ENCODE results near the gene NDUFB10. TPM values are rescaled to one million over a fixed set of nuclear protein-coding genes. Genes with fewer than 3 reads are reported as not detected.
"Not testable (repeated sequence)": the region's sequence is repeated elsewhere in the genome, so short reads cannot be mapped to it uniquely, and the experiment has no call there.

NDUFB10 gene
- total RNA-seq, 2 donors from 2014 or later: 57.7 to 58.1 TPM

DNA sequence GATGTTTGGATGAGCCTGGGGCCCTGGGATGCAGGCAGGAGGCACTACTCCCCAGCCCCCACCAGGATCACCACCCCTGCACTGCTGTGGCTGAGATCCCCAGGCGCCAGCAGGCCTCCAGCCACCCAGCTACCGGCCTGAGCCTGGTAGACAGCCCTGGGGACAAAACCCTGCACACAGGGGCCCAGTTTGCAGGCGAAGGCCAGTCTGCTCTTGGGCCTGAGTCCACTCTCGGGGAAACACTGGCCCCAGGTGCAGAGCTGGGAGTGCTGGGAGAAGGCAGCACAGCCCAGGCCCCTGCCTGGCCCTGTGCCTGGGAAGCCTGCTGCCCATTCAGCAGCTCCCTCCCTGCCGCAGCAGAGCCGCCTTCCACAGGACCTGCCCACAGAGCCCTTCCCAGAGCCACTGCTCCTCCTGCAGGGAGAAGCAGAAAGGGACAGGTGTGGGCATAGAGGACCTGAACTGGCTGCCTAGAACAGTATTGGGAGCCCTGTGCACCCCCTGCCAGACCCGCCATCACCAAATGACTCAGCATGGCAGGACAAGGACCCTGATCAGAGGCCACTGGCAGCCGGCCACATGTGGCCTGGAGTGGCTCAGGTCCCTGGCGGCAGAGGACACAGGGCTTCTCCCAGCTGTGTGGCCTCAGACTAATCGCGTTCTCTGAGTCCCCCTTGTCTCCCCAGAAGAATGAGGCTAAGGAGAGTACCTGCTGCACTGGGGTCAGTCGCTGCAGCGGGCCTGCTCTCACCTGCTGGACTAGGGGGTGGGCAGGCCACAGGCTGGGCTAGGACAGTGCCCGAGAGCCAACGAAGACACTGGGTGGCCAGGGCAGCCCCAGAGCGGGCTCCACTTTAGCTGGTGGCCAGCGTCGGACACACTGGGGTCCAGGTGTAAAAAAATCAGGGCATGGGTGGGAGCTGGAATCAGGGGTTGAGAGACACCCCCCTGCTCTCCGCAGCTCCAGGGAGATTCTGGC lies 27.0 kb upstream of the NDUFB10 start:
- DNase-seq: no peak
- H3K27ac Mint-ChIP-seq: peak overlapping the region; percentile 47
- no peak for ATAC-seq
- H3K4me3 Mint-ChIP-seq: no peak overlapping the region
- peaks cover 2% of the 10 kb centered on the region for H3K4me1 Mint-ChIP-seq
- H3K9me3 ChIP-seq (ENCODE audit: control insufficient read depth, low read length, poor library complexity, severe bottlenecking): no peaks in the 10 kb centered on the region
- H3K27me3 Mint-ChIP-seq: no peaks in the 10 kb centered on the region
- H3K36me3 Mint-ChIP-seq (ENCODE audit: low read depth): no peaks in the 10 kb centered on the region

DNA sequence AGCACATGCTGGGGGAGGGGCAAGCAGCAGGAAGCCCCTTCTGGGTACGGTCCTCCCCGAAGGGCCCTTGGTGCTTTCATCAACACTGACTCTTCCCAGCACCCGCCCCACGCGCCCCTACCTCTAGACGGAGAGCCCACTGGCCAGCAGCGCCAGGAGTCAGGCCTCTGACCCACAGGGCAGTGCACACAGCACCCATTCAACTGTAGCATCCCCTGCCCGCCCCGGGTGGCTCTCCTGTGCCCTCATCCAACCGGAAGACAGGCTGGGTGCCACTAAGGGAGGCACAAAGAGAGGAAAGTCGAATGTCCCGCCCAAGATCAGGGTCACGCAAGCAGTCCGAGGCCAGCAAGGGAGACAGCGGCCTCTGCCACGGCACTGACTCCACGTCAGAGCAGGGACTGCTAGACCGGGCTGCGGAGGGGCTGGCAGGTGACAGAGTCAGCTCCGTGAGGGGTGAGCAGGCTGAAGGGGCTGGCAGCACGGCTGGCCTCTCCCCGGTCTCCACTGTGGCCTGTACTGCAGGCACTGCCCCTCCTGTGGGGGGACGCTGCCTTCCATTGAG lies 26.2 kb upstream of the NDUFB10 start:
- Mint-ChIP-seq H3K4me1 (peaks cover 2% of the 10 kb centered on the region), H3K27ac (peak overlapping the region; percentile 47), H3K36me3 (ENCODE audit: low read depth) (no peaks in the 10 kb centered on the region), H3K4me3 (no peak overlapping the region), H3K27me3 (no peaks in the 10 kb centered on the region)
- DNase-seq (no peak), ATAC-seq (no peak)
- H3K9me3 ChIP-seq (ENCODE audit: control insufficient read depth, low read length, poor library complexity, severe bottlenecking): no peaks in the 10 kb centered on the region

DNA sequence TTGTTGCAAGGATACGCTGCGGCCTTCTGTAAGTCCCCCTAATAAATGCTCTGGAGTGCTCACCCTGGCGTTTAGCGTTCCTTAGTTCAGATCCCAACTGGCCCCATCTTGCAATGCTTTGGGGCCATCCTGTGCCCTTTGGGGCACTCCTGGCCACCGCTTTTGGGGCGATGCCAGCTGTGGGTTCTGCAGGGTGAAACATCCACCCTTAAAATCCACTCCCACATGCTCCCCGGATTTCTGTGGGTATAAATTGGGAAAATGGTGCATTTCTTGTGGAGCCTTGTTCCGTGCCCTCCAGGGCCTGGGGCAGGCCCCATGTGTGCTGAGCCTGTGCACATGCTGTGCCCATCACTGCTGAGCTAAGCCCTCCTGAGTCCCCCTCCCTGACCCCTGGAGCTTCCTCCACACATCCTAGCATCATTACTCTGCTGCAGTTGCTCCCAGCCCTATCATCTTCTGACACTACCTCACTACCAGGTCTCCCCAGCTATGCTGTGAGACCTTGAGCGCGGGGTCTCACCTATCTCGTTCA lies 22.3 kb upstream of the NDUFB10 start:
- H3K36me3 Mint-ChIP-seq (ENCODE audit: low read depth): no peaks in the 10 kb centered on the region
- H3K9me3 ChIP-seq (ENCODE audit: control insufficient read depth, low read length, poor library complexity, severe bottlenecking): no peaks in the 10 kb centered on the region
- ATAC-seq (no peak), DNase-seq (no peak)
- no peaks in the 10 kb centered on the region for H3K27me3 Mint-ChIP-seq
- H3K4me3 Mint-ChIP-seq: no peak overlapping the region
- H3K27ac Mint-ChIP-seq: no peak overlapping the region
- peaks cover 2% of the 10 kb centered on the region for H3K4me1 Mint-ChIP-seq

DNA sequence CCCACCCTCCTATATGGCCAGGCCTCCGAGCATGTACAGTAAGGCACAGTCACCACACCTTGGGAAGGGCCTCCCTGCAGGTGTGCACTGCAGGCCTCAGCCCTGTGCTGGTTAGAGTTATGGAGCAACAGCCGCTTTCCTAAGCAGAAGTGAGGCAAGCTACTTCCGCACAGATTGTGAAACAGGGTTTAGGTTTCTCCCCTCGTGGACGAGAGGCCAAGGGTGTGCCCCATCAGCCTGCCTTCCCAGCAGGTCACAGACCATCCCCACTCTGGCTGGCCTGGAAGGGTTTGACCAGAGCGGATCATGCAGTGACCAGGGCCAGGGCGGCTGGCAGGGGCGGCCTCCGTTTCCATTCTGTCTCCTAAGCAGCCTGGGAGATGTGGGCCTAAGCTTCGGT lies 21.0 kb upstream of the NDUFB10 start:
- Mint-ChIP-seq H3K27me3 (no peaks in the 10 kb centered on the region), H3K27ac (no peak overlapping the region), H3K4me3 (no peak overlapping the region), H3K4me1 (peaks cover 7% of the 10 kb centered on the region), H3K36me3 (ENCODE audit: low read depth) (no peaks in the 10 kb centered on the region)
- no peak for ATAC-seq
- DNase-seq: no peak
- H3K9me3 ChIP-seq (ENCODE audit: control insufficient read depth, low read length, poor library complexity, severe bottlenecking): no peaks in the 10 kb centered on the region

DNA sequence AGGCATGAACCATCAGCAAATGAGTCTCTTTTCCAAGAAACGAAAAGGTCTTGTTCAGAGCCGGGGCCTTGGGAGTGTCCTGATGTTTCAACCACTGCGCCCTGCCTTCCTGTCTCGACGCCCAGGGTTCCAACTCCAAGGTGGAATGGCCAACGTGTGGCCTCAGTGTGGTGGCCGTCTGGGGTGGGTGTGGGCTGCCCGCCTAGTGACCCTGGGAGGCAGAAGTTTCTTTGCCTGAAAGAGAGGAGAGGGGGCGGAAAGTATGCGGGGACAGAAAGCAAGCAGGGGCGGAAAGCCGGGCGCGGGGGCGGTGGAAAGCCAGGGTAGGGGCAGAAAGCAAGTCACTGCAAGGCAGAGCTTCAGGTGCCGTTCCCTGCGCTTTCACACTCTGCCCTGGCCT lies 20.4 kb upstream of the NDUFB10 start:
- Mint-ChIP-seq H3K27ac (no peak overlapping the region), H3K4me3 (no peak overlapping the region), H3K27me3 (no peaks in the 10 kb centered on the region), H3K4me1 (peaks cover 11% of the 10 kb centered on the region), H3K36me3 (ENCODE audit: low read depth) (no peaks in the 10 kb centered on the region)
- no peak for DNase-seq
- H3K9me3 ChIP-seq (ENCODE audit: control insufficient read depth, low read length, poor library complexity, severe bottlenecking): no peaks in the 10 kb centered on the region
- no peak for ATAC-seq

DNA sequence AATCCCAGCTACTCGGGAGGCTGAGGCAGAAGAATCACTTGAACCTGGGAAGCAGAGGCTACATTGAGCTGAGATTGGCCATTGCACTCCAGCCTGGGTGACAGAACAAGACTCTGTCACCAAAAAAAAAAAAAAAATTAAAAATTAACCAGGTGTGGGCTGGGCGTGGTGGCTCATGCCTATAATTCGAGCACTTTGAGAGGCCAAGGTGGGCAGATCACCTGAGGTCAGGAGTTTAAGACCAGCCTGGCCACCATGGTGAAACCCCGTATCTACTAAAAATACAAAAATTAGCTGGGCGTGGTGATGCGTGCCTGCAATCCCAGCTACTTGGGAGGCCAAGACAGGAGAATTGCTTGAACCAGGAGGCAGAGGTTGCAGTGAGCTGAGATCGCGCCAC lies 19.5 kb upstream of the NDUFB10 start:
- not testable (repeated sequence) for H3K9me3 ChIP-seq (ENCODE audit: control insufficient read depth, low read length, poor library complexity, severe bottlenecking); DNase-seq; H3K4me3 Mint-ChIP-seq; H3K36me3 Mint-ChIP-seq (ENCODE audit: low read depth); H3K27me3 Mint-ChIP-seq; ATAC-seq; H3K27ac Mint-ChIP-seq
- H3K4me1 Mint-ChIP-seq: peaks cover 14% of the 10 kb centered on the region

DNA sequence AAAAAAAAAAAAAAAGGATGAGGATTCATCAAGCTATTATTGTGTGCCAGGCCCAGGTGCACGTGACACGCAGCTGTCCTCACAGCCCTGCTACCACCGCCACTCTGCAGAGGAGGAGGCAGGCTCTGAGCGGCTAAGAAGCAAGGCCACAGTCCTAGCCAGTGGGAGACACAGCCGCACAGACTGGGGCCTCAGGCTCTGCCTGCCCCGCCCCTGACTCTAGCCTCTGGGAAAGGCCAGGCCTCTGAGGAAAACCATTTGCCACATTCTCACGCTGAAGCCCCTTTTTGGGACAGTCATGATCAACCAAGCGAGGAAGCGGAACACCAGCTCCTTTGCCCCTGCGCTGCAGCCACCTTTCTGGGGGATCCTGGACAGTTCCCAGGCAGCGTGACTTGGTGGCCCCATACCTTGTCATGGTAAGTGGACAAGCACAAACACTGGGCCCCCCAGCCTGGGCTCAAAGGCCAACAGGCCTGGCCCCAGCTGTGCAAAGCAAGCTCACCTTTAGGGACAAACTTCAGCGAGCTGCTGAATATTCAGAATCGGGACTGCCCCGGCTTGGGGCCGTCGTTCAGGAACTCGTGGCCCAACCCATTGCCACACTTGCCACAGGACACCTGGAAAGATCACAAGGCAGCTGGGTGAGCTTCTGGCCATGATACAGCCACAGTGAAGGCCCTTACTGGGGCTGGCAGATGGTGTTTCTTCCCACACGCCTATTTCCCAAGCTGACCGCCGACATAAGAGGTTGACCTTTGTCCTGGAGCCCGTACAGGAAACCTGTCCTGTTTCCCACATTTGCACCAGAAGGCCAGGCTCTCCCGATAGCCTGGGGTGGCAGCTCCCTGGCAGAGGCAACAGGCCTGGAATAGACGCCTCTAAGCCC lies 18.8 kb upstream of the NDUFB10 start:
- no peaks in the 10 kb centered on the region for H3K36me3 Mint-ChIP-seq (ENCODE audit: low read depth)

DNA sequence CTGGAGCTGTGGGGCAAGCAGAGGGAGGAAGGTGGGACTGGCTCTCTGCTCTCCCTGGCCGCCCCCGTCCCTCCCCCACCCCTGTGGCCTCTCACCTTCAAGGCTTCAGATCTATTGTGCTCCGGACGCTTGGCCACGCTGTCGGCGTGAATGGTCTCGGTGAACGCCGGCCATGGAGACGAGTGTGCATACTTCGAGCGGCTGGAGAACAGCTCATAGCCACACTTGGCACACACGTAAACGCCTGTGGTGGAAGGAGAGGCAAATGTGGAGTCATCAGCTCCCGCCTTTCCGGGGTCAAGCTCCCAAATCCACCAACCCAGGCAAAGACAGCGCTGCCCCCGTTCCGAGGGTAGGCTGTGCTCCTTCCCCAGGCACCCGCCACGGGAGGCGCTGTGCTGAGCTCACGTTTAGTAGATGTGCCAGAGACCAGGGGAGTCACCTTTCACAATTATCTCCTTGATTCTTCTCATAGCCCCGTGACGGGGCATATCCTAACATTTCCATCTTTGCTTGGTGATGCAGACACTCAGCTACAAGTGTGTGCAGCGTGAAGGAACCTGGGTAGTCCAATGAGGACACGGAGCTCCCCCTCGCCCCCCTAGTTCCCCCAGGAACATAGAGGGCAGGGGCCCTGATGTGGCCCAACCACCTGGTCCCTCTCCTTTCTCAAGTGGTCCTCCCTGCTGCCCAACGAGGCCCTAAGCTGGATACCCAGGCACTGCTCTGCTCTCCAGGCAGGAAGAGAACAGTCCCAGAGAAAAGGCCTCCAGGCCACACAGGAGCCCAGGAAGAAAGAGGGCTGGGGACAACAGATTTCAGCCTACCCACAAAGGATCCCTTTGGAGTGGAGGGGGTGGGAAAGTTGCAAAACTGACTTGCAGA lies 17.9 kb upstream of the NDUFB10 start:
- Mint-ChIP-seq H3K27ac (no peak overlapping the region), H3K4me1 (peaks cover 14% of the 10 kb centered on the region), H3K36me3 (ENCODE audit: low read depth) (no peaks in the 10 kb centered on the region), H3K27me3 (no peaks in the 10 kb centered on the region), H3K4me3 (peak overlapping the region; percentile 91)
- ATAC-seq (no peak), DNase-seq (no peak)
- no peaks in the 10 kb centered on the region for H3K9me3 ChIP-seq (ENCODE audit: control insufficient read depth, low read length, poor library complexity, severe bottlenecking)

More for the DNA sequence above, 18.8 kb upstream of the NDUFB10 start:
- no peak overlapping the region for H3K27ac Mint-ChIP-seq
- no peaks in the 10 kb centered on the region for H3K9me3 ChIP-seq (ENCODE audit: control insufficient read depth, low read length, poor library complexity, severe bottlenecking)
- H3K27me3 Mint-ChIP-seq: no peaks in the 10 kb centered on the region
- H3K4me1 Mint-ChIP-seq: peaks cover 14% of the 10 kb centered on the region
- ATAC-seq (no peak), DNase-seq (no peak)
- H3K4me3 Mint-ChIP-seq: no peak overlapping the region

DNA sequence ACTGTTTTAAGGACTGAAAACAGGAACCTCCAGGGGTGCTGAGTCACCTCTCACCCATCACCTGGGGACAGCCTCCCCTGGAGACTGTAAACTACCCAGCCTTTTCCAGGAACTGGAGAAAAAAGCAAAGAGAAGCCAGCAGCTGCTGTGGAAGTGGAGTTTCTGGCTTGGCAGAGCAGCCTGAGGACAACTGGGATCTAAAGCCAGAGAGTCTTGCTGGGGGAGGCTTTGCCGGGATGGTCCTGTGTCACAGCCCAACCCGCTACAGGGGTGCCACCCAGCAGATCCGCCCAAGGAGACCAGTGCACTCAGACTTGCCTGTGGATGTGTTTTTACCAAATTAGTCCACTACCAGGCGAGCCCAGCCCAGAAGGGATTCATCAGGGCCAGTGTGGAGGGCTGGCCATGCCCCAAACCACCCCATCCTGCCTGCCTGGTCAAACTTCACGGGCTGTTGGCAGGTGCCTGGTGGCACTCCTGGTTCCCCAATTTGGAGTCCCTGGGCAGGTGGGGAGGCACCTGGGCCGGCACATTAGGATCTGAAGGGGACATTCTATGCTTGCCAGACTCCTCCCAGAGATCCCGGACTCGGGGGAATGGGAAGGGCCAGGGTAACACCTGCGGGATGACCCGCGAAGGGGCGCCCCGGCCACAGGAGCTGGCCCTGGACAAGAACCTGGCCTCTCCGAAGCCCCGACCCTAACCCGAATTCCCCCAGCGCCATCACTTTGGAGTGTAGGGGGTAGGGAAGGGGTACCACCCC lies 17.1 kb upstream of the NDUFB10 start:
- H3K36me3 Mint-ChIP-seq (ENCODE audit: low read depth): no peaks in the 10 kb centered on the region
- ATAC-seq (no peak), DNase-seq (no peak)
- peak overlapping the region; percentile 65 for H3K27ac Mint-ChIP-seq
- H3K9me3 ChIP-seq (ENCODE audit: control insufficient read depth, low read length, poor library complexity, severe bottlenecking): no peaks in the 10 kb centered on the region
- no peaks in the 10 kb centered on the region for H3K27me3 Mint-ChIP-seq
- peak overlapping the region; percentile 91 for H3K4me3 Mint-ChIP-seq
- H3K4me1 Mint-ChIP-seq: peaks cover 14% of the 10 kb centered on the region

DNA sequence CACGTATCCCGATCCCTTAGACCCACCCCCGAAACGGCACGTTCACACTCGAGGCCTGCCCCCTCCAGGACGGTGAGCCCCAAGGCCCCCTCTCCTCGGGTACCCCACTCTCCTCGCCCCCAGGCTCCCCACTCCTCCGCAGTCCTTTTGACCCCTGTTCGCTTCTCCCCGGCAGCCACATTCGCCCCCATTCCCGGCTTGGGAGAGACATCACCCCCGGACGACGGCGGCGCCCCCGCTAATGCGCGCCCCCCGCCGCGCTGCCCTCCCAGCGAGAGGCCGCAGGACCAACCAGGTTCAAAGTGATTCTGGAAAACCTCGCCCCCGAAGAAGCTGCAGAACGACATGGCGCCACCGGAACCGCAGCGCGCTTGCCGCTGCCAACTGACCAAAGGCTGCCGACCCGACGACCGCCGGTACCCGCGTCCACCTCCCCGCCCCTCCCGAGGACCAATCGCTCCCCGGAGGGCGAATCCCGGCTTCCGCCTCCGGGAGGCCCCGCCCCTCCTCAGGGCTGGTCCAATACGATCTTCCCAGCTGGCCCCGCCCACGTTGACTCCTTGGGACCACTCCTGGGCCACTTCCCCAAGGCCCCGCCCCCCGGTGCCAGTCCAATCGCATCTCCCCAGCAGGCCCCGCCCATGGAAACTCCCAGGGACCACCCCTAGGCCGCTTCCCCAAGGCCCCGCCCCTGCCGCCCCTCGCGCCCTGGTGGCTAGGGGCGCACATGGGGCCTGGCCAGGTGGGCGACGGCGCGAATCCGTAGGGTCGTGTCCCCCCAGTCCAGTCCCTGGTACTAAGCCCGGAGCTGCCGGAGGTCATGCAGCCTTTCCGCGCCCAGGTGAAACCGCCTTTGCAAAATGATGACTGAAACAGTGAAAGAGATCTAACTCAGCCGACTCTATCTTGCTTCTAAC lies 16.3 kb upstream of the NDUFB10 start, which contains the start of gene MSRB1:
TSS of gene MSRB1 (minus strand) at position 390 of the 917 bp plus-strand sequence. CDS start at position 347, 43 bp downstream.
- peak; percentile 98 to 100 (median 99) for DNase-seq
- H3K36me3 Mint-ChIP-seq (ENCODE audit: low read depth): no peaks in the 10 kb centered on the region
- peak within 1 kb of the TSS; percentile 65 for H3K27ac Mint-ChIP-seq
- peaks cover 14% of the 10 kb centered on the region for H3K4me1 Mint-ChIP-seq
- no peaks in the 10 kb centered on the region for H3K9me3 ChIP-seq (ENCODE audit: control insufficient read depth, low read length, poor library complexity, severe bottlenecking)
- H3K27me3 Mint-ChIP-seq: no peaks in the 10 kb centered on the region
- H3K4me3 Mint-ChIP-seq: peak within 1 kb of the TSS; percentile 91
- peak; percentile 99 for ATAC-seq

All from T-helper 17 cell (primary cell).